HEK293 (cell line): Measurements from ENCODE around the gene TLE3.
A peak's percentile ranks its signal among the peaks of the same experiment; 100 is the strongest.

ENCODE experiments used
- CTCF ChIA-PET: fragments of 350-600 bp; formaldehyde crosslinking; extraction: SDS; loops from one replicate; lab custom pipeline; 2021; ENCODE audit warnings: antibody characterized with exemption; lab: Yijun Ruan, JAX
- POLR2A ChIA-PET: fragments of 300-600 bp; formaldehyde crosslinking; extraction: SDS; loops from one replicate; lab custom pipeline; 2020; ENCODE audit warnings: antibody characterized with exemption, inconsistent platforms; lab: Yijun Ruan, JAX
- H3K27ac ChIP-seq: fragments of 200-500 bp; sonication (Bioruptor generic); 2 replicates; pipeline ENCODE4 v1.5.1; 2014; ENCODE audit warnings: low read depth, low read length, control low read depth, inconsistent platforms; ENCODE audit errors: extremely low read depth
- H3K36me3 ChIP-seq, 2 experiments: fragments of 200-500 bp in 1 of 2; sonication (Bioruptor generic) in 1 of 2; 1 replicate in 1 of 2; 2 replicates in 1 of 2; pipeline ENCODE4 v1.5.1; 2014 to 2017; ENCODE audit warnings: inconsistent platforms in 2 of 2, low read length in 2 of 2; ENCODE audit not compliant: control insufficient read depth in 2 of 2, insufficient read depth in 1 of 2
- H3K4me1 ChIP-seq: fragments of 200-500 bp; sonication (Bioruptor generic); 2 replicates; pipeline ENCODE4 v1.5.1; 2014; ENCODE audit warnings: mild to moderate bottlenecking, low read length, inconsistent platforms; ENCODE audit not compliant: control insufficient read depth, insufficient read depth
- H3K4me3 ChIP-seq: 2 replicates; pipeline ENCODE4 v1.5.1; 2011; ENCODE audit warnings: low read depth, mild to moderate bottlenecking, control low read depth, low read length, moderate library complexity
- H3K9me3 ChIP-seq: fragments of 200-500 bp; sonication (Bioruptor generic); 2 replicates; pipeline ENCODE4 v1.5.1; 2014; ENCODE audit warnings: low read depth, low read length, inconsistent platforms; ENCODE audit not compliant: control insufficient read depth, insufficient read depth
- BCL11A ChIP-seq: fragments of 450-650 bp; formaldehyde crosslinking; IDR thresholded peaks from 2 replicates; pipeline ENCODE4 v1.5.1; 2016; ENCODE audit warnings: low read depth, missing biosample characterization, missing genetic modification characterization
- EGR2 ChIP-seq: fragments of 450-650 bp; formaldehyde crosslinking; IDR thresholded peaks from 2 replicates; pipeline ENCODE4 v1.5.1; 2016; ENCODE audit warnings: low read depth, missing biosample characterization, missing genetic modification characterization
- GLI4 ChIP-seq: fragments of 450-650 bp; formaldehyde crosslinking; IDR thresholded peaks from 2 replicates; pipeline ENCODE4 v1.5.1; 2016; ENCODE audit warnings: missing biosample characterization, missing genetic modification characterization
- HOXA7 ChIP-seq: sonication (generic); formaldehyde crosslinking; IDR thresholded peaks from 2 replicates; pipeline ENCODE4 v1.8.1; 2022; ENCODE audit warnings: missing genetic modification reagents, borderline replicate concordance
- KLF16 ChIP-seq: fragments of 450-650 bp; formaldehyde crosslinking; IDR thresholded peaks from 2 replicates; pipeline ENCODE4 v1.5.1; 2017; ENCODE audit warnings: missing biosample characterization, missing genetic modification characterization
- KLF8 ChIP-seq: fragments of 450-650 bp; formaldehyde crosslinking; IDR thresholded peaks from 2 replicates; pipeline ENCODE4 v1.5.1; 2016; ENCODE audit warnings: missing biosample characterization, missing genetic modification characterization
- OVOL3 ChIP-seq: fragments of 450-650 bp; formaldehyde crosslinking; IDR thresholded peaks from 2 replicates; pipeline ENCODE4 v1.5.1; 2016; ENCODE audit warnings: missing biosample characterization, missing genetic modification characterization
- PRDM1 ChIP-seq: fragments of 450-650 bp; formaldehyde crosslinking; IDR thresholded peaks from 2 replicates; pipeline ENCODE4; 2016; ENCODE audit warnings: missing biosample characterization, missing genetic modification characterization
- REPIN1 ChIP-seq: fragments of 450-650 bp; formaldehyde crosslinking; IDR thresholded peaks from 2 replicates; pipeline ENCODE4 v1.5.1; 2017; ENCODE audit warnings: missing biosample characterization, missing genetic modification characterization, low read depth
- REST ChIP-seq: fragments of 450-650 bp; formaldehyde crosslinking; IDR thresholded peaks from 2 replicates; pipeline ENCODE4 v1.5.1; 2016; ENCODE audit warnings: missing biosample characterization, missing genetic modification characterization
- SCRT1 ChIP-seq: fragments of 450-650 bp; formaldehyde crosslinking; IDR thresholded peaks from 2 replicates; pipeline ENCODE4 v1.5.1; 2016; ENCODE audit warnings: missing biosample characterization, missing genetic modification characterization, borderline replicate concordance
- ZBTB49 ChIP-seq: fragments of 450-650 bp; formaldehyde crosslinking; IDR thresholded peaks from 2 replicates; pipeline ENCODE4 v1.5.1; 2016; ENCODE audit warnings: missing biosample characterization, missing genetic modification characterization, low read depth
- ZFHX2 ChIP-seq: fragments of 450-650 bp; formaldehyde crosslinking; conservative IDR thresholded peaks from 2 replicates; pipeline ENCODE4 v1.5.1; 2016; ENCODE audit warnings: missing biosample characterization, missing genetic modification characterization
- ZNF18 ChIP-seq: fragments of 450-650 bp; formaldehyde crosslinking; IDR thresholded peaks from 2 replicates; pipeline ENCODE4 v1.5.1; 2016; ENCODE audit warnings: missing biosample characterization, missing genetic modification characterization
- ZNF2 ChIP-seq: fragments of 450-650 bp; formaldehyde crosslinking; IDR thresholded peaks from 2 replicates; pipeline ENCODE4 v1.5.1; 2016; ENCODE audit warnings: missing biosample characterization, missing genetic modification characterization
- ZNF24 ChIP-seq: fragments of 450-650 bp; formaldehyde crosslinking; IDR thresholded peaks from 2 replicates; pipeline ENCODE4 v1.5.1; 2016; ENCODE audit warnings: missing biosample characterization, missing genetic modification characterization
- ZNF324 ChIP-seq: fragments of 450-650 bp; formaldehyde crosslinking; IDR thresholded peaks from 2 replicates; pipeline ENCODE4 v1.5.1; 2016; ENCODE audit warnings: missing biosample characterization, missing genetic modification characterization
- ZNF335 ChIP-seq: fragments of 450-650 bp; formaldehyde crosslinking; conservative IDR thresholded peaks from 2 replicates; pipeline ENCODE4 v1.5.1; 2016; ENCODE audit warnings: missing biosample characterization, missing genetic modification characterization
- ZNF362 ChIP-seq: fragments of 450-650 bp; formaldehyde crosslinking; IDR thresholded peaks from 2 replicates; pipeline ENCODE4 v1.5.1; 2016; ENCODE audit warnings: missing biosample characterization, missing genetic modification characterization
- ZNF366 ChIP-seq: fragments of 450-650 bp; formaldehyde crosslinking; conservative IDR thresholded peaks from 2 replicates; pipeline ENCODE4 v1.5.1; 2016; ENCODE audit warnings: missing biosample characterization, missing genetic modification characterization
- ZNF596 ChIP-seq: fragments of 450-650 bp; IDR thresholded peaks from 2 replicates; pipeline ENCODE4 v1.5.0; 2018; ENCODE audit warnings: missing biosample characterization, mild to moderate bottlenecking, missing genetic modification characterization, moderate library complexity
- ZNF600 ChIP-seq: fragments of 450-650 bp; formaldehyde crosslinking; IDR thresholded peaks from 2 replicates; pipeline ENCODE4 v1.5.1; 2016; ENCODE audit warnings: missing biosample characterization, missing genetic modification characterization
- ZNF639 ChIP-seq: fragments of 450-650 bp; formaldehyde crosslinking; IDR thresholded peaks from 2 replicates; pipeline ENCODE4 v1.5.1; 2016; ENCODE audit warnings: missing biosample characterization, missing genetic modification characterization
- ZNF791 ChIP-seq: fragments of 450-650 bp; formaldehyde crosslinking; IDR thresholded peaks from 2 replicates; pipeline ENCODE4 v1.5.1; 2016; ENCODE audit warnings: missing biosample characterization, missing genetic modification characterization
- ZSCAN23 ChIP-seq: fragments of 450-650 bp; formaldehyde crosslinking; IDR thresholded peaks from 2 replicates; pipeline ENCODE4 v1.5.1; 2016; ENCODE audit warnings: missing biosample characterization, missing genetic modification characterization
- TF ChIP-seq, protein P1 (sequence below): fragments of 450-650 bp; formaldehyde crosslinking; IDR thresholded peaks from 2 replicates; pipeline ENCODE4 v1.5.1; 2017; ENCODE audit warnings: missing biosample characterization, missing genetic modification characterization

Gene TLE3

DNA sequence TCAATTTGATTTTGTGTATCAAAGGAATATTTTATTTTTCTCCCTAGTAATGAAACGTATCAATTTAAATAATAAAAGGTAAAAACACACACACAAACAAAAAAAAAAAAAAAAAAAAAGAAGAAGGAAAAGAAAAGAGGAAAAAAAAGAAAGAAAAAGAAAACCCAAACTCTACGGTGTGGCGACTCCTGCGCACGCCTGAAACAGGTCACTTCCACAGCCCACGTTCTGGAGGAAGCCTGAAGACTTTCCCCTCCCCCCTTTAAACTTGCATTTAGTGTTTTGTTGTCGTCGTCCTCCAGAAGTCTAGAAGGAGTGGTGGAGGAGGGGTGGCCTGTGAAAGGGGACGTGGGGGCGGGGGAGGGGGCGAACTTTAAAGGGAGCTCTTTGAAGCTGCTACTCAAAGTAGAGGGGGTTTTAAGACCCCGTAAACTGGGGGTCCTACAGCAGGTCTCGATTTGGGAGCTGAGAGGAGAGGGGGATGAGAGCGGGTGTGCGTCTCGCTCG lies 2.3 kb upstream of the TLE3 start:
- POLR2A ChIA-PET, result interaction anchor here (0.7 to 7.0 kb wide), 43 partner anchors 8 to 705 kb away, joined by 3 to 134 read pairs (median 4); no protein-coding TSS in a partner anchor
- peak overlapping the region; percentile 99 for H3K27ac ChIP-seq
- CTCF ChIA-PET, result interaction anchor here (0.5 to 3.0 kb wide), 12 partner anchors 11 to 637 kb away, joined by 3 to 13 read pairs (median 4); no protein-coding TSS in a partner anchor
- no peaks in the 10 kb centered on the region for H3K9me3 ChIP-seq
- H3K36me3 ChIP-seq, result peaks cover 0 to 6% of the 10 kb centered on the region in 2 experiments; a peak in 1 of 3 replicates
- H3K4me3 ChIP-seq, result peak overlapping the region; percentile 32
- peaks cover 20% of the 10 kb centered on the region for H3K4me1 ChIP-seq
- 0 out of 2 replicates have a peak, but pooled peaks have one; percentile 9 for TF ChIP-seq ZNF596 (tag by site-specific recombination)
- TF ChIP-seq KLF16 (tag by site-specific recombination), result no peak
- peak; percentile 55; the same call in 1 of the 2 replicates for TF ChIP-seq SCRT1
- 0 out of 2 replicates have a peak, but pooled peaks have one; percentile 12 for TF ChIP-seq KLF8 (tag by site-specific recombination)
- peak; percentile 91 for TF ChIP-seq EGR2 (tag by site-specific recombination)
- peak; percentile 75 for TF ChIP-seq ZFHX2
- TF ChIP-seq ZNF335 (tag by site-specific recombination), result peak; percentile 81
- peak; percentile 66; the same call in 1 of the 2 replicates for TF ChIP-seq ZNF639 (tag by site-specific recombination)
- no peak for TF ChIP-seq ZNF24
- no peak for TF ChIP-seq ZNF791 (tag by site-specific recombination)
- TF ChIP-seq ZNF2 (tag by site-specific recombination), result peak; percentile 87; the same call in 1 of the 2 replicates
- TF ChIP-seq, protein P1, sequence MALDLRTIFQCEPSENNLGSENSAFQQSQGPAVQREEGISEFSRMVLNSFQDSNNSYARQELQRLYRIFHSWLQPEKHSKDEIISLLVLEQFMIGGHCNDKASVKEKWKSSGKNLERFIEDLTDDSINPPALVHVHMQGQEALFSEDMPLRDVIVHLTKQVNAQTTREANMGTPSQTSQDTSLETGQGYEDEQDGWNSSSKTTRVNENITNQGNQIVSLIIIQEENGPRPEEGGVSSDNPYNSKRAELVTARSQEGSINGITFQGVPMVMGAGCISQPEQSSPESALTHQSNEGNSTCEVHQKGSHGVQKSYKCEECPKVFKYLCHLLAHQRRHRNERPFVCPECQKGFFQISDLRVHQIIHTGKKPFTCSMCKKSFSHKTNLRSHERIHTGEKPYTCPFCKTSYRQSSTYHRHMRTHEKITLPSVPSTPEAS (tag by site-specific recombination), result 0 out of 2 replicates have a peak, but pooled peaks have one; percentile 14
- 0 out of 2 replicates have a peak, but pooled peaks have one; percentile 33 for TF ChIP-seq REST (tag by site-specific recombination)
- TF ChIP-seq ZNF600 (tag by site-specific recombination), result peak; percentile 70
- TF ChIP-seq REPIN1 (tag by site-specific recombination), result no peak
- peak; percentile 17; the same call in 1 of the 2 replicates for TF ChIP-seq ZNF18 (tag by site-specific recombination)
- no peak for TF ChIP-seq ZNF324 (tag by site-specific recombination)
- peak; percentile 95 for TF ChIP-seq ZNF366 (tag by site-specific recombination)
- TF ChIP-seq ZSCAN23 (tag by site-specific recombination), result peak; percentile 72
- TF ChIP-seq GLI4 (tag by site-specific recombination), result peak; percentile 79; the same call in 1 of the 2 replicates
- TF ChIP-seq BCL11A (tag by site-specific recombination), result peak; percentile 79; the same call in 1 of the 2 replicates
- TF ChIP-seq HOXA7, result no peak
- TF ChIP-seq ZBTB49 (tag by site-specific recombination), result peak; percentile 74; the same call in 1 of the 2 replicates
- TF ChIP-seq ZNF362 (tag by site-specific recombination), result peak; percentile 99
- TF ChIP-seq PRDM1 (tag by site-specific recombination), result peak; percentile 63; the same call in 1 of the 2 replicates
- 0 out of 2 replicates have a peak, but pooled peaks have one; percentile 46 for TF ChIP-seq OVOL3 (tag by site-specific recombination)
